Esophagus muscularis mucosa (tissue), 4 donors: ENCODE results near the gene KRTAP4-11. TPM values are rescaled to one million over a fixed set of nuclear protein-coding genes. Genes with fewer than 3 reads are reported as not detected.

Source experiments
- DNase-seq: peaks from one replicate; pipeline ENCODE4 v3.0.0-alpha.2; 2017; ENCODE audit errors: extremely low spot score
- H3K27ac ChIP-seq, 4 donors: fragments of 200-600 bp; sonication (generic); replicated peaks in 1 of 4; 1 replicate in 3 of 4; 2 replicates in 1 of 4; pipeline ENCODE4 v1.5.1; 2016 to 2019; ENCODE audit warnings: mild to moderate bottlenecking in 1 of 4
- H3K27me3 ChIP-seq, 4 donors: fragments of 200-600 bp; sonication (generic); one replicate each; pipeline versions ENCODE4 v1.5.1 to v1.6.0; 2016 to 2019
- H3K36me3 ChIP-seq, 4 donors: fragments of 200-600 bp; sonication (generic); one replicate each; pipeline ENCODE4 v1.5.1; 2016 to 2019
- H3K4me1 ChIP-seq, 4 donors: fragments of 200-600 bp; sonication (generic); one replicate each; pipeline ENCODE4 v1.5.1; 2016 to 2019
- H3K4me3 ChIP-seq, 4 donors: fragments of 200-600 bp; sonication (generic); 1 replicate in 2 of 4; 2 replicates in 2 of 4; pipeline ENCODE4 v1.5.1; 2016 to 2019; ENCODE audit warnings: mild to moderate bottlenecking in 4 of 4, moderate library complexity in 1 of 4
- H3K9me3 ChIP-seq, 4 donors: fragments of 200-600 bp; sonication (generic); 1 replicate in 3 of 4; 2 replicates in 1 of 4; pipeline ENCODE4 v1.5.1; 2016 to 2019
- CTCF ChIP-seq, 3 experiments: fragments of 200-600 bp in 2 of 3; fragments of 450-650 bp in 1 of 3; sonication (generic) in 2 of 3; IDR thresholded peaks; one replicate each; pipeline ENCODE4 v1.5.1; 2017 to 2019; ENCODE audit warnings: antibody characterized with exemption in 3 of 3, mild to moderate bottlenecking in 2 of 3, moderate library complexity in 1 of 3
- EP300 ChIP-seq: sonication (generic); formaldehyde crosslinking; IDR thresholded peaks from one replicate; pipeline ENCODE4 v1.6.1; 2017; ENCODE audit warnings: antibody characterized with exemption
- POLR2A ChIP-seq: fragments of 450-650 bp; IDR thresholded peaks from one replicate; pipeline ENCODE4 v1.6.1; 2017; ENCODE audit warnings: antibody characterized with exemption, moderate library complexity, mild to moderate bottlenecking, low read depth
- POLR2AphosphoS5 ChIP-seq, 2 donors: sonication (generic); formaldehyde crosslinking; IDR thresholded peaks; one replicate each; pipeline ENCODE4 v1.6.1; 2017; ENCODE audit warnings: antibody characterized with exemption in 2 of 2
- WGBS: methylation state at CpG from one replicate; pipeline ENCODE4 v1.1.5; 2018; 5-methylcytosine and 5-hydroxymethylcytosine counted together
- intact Hi-C: fragments of 100-400 bp; cut with DNase I; formaldehyde crosslinking; loops from one replicate; pipeline ENCODE4 v1.15.1; 2023
- total RNA-seq, 4 donors: library from RNA; depleted of rRNA; stranded (reverse); fragments of >200 nt; gene quantifications; one replicate each; pipeline versions ENCODE4 v1.1.0 to v1.2.1, GENCODE V29; 2016

KRTAP4-11 gene
- total RNA-seq, 4 donors from 2014 or later, result not detected

GRCh38 chr17:41133880-41134735 lies 15.9 kb upstream of the KRTAP4-11 start:
- 54% methylated on average over 2 of the region's 2 CpGs for WGBS

GRCh38 chr17:41131979-41132378 lies 13.8 kb upstream of the KRTAP4-11 start:
- Histone ChIP-seq H3K27me3 (no peaks in the 10 kb centered on the region), H3K27ac (no peak overlapping the region), H3K4me3 (no peak overlapping the region), H3K36me3 (no peaks in the 10 kb centered on the region), H3K9me3 (peaks cover 0 to 4% (median 0%) of the 10 kb centered on the region in 4 donors), H3K4me1 (no peaks in the 10 kb centered on the region)
- TF ChIP-seq EP300 (no peak), POLR2AphosphoS5 (IDR thresholded peaks at IDR 0.05) (no peak), CTCF (IDR thresholded peaks at IDR 0.05) (no peak), POLR2A (no peak)
- no peak for DNase-seq
- intact Hi-C loops, result no loop called here
- WGBS, result 81% methylated on average over 3 of the region's 3 CpGs

More at GRCh38 chr17:41133880-41134735, 15.9 kb upstream of the KRTAP4-11 start:
- Histone ChIP-seq H3K4me1 (no peaks in the 10 kb centered on the region), H3K4me3 (no peak overlapping the region), H3K27ac (no peak overlapping the region), H3K27me3 (no peaks in the 10 kb centered on the region), H3K9me3 (peaks cover 0 to 6% (median 0%) of the 10 kb centered on the region in 4 donors), H3K36me3 (no peaks in the 10 kb centered on the region)
- intact Hi-C loops, result no loop called here
- TF ChIP-seq POLR2A (no peak), EP300 (no peak), CTCF (IDR thresholded peaks at IDR 0.05) (no peak), POLR2AphosphoS5 (IDR thresholded peaks at IDR 0.05) (no peak)
- no peak for DNase-seq

DNA sequence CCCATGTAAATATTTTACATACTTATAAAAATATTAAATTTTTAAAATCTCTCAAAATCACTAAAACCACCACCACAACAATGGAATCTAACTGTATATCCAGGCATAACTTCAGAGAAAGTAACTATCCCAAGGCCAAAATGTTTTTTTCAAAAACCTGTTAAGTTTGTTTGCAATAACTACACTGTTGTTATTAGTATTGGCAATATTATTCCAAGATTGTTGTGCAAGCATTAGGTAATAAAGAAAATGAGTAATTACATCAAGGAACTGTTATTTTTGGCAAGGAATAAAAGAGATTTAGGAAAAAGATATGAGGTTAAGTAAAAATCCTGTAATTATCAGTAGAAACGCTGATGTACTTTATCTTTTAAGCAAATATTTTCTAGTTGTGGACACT lies 9.2 kb upstream of the KRTAP4-11 start:
- TF ChIP-seq EP300 (no peak), POLR2AphosphoS5 (IDR thresholded peaks at IDR 0.05) (no peak), CTCF (IDR thresholded peaks at IDR 0.05) (no peak), POLR2A (no peak)
- WGBS, result 76% methylated on average over 1 of the region's 1 CpG
- H3K27ac ChIP-seq, result no peak overlapping the region
- no peaks in the 10 kb centered on the region for H3K9me3 ChIP-seq
- no peak for DNase-seq
- H3K4me1 ChIP-seq, result no peaks in the 10 kb centered on the region
- H3K36me3 ChIP-seq, result no peaks in the 10 kb centered on the region
- H3K4me3 ChIP-seq, result no peak overlapping the region
- intact Hi-C loops, result no loop called here
- H3K27me3 ChIP-seq, result peaks cover 0 to 9% (median 0%) of the 10 kb centered on the region in 4 donors

DNA sequence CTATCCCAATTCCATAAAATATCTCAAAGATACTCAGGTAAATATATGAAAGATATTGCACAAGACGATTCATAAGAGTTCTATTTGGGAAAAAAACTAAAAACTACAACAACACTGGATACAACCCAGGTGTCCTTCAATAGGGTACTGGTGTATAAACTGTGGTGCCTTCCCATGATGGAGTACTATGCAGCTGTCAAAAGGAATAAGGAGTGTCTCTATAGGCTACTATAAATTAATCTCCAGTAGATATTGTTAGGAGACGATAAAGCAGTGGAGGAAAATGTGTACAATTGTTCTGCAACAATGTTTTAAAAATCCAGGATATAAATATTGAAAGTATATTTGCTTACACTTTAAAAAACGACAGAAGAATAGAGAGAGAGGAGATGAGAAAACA lies 8.2 kb upstream of the KRTAP4-11 start:
- 85% methylated on average over 3 of the region's 3 CpGs for WGBS
- TF ChIP-seq POLR2A (no peak), POLR2AphosphoS5 (IDR thresholded peaks at IDR 0.05) (no peak), EP300 (no peak), CTCF (IDR thresholded peaks at IDR 0.05) (no peak)
- Histone ChIP-seq H3K4me3 (no peak overlapping the region), H3K27me3 (peaks cover 0 to 9% (median 0%) of the 10 kb centered on the region in 4 donors), H3K4me1 (no peaks in the 10 kb centered on the region), H3K9me3 (no peaks in the 10 kb centered on the region), H3K36me3 (no peaks in the 10 kb centered on the region), H3K27ac (no peak overlapping the region)
- DNase-seq, result no peak
- intact Hi-C loops, result no loop called here
